Measurements from ENCODE around the gene HNRNPA1L2.
"Not testable (repeated sequence)": the region's sequence is repeated elsewhere in the genome, so short reads cannot be mapped to it uniquely, and the experiment has no call there.

Gene HNRNPA1L2

GRCh38 chr13:52638666-52639328 is 3.4 kb upstream of the HNRNPA1L2 start:
- no peak for DNase-seq
- intact Hi-C loops (cut with DNase I): no loop called here

GRCh38 chr13:52644108-52644507 is 1.9 kb downstream of the HNRNPA1L2 start:
- no peak for DNase-seq
- intact Hi-C loops (cut with DNase I): no loop called here

GRCh38 chr13:52646967-52647366 is 4.7 kb downstream of the HNRNPA1L2 start:
- no peak for DNase-seq
- intact Hi-C loops (cut with DNase I): no loop called here

GRCh38 chr13:52650731-52651130 is 8.5 kb downstream of the HNRNPA1L2 start:
- intact Hi-C loops (cut with DNase I): loop anchor here (5.0 kb wide), 1 partner anchor 198 kb away; the partner anchor contains the start of gene VPS36
- no peak for DNase-seq

- intact Hi-C loops (cut with DNase I): loop anchor here (1.0 to 5.0 kb wide), 2 partner anchors 35 to 200 kb away; partner anchors contain the start of gene VPS36
Measured at GRCh38 chr13:52651897-52652195, 9.6 kb downstream of the HNRNPA1L2 start.

GRCh38 chr13:52652196-52652979 is 10.2 kb downstream of the HNRNPA1L2 start, which contains the start of gene SUGT1:
TSS of gene SUGT1 (plus strand) at chr13:52652836. CDS start at chr13:52652921, 85 bp downstream.
- intact Hi-C loops (cut with DNase I): loop anchor here (1.0 to 5.0 kb wide), 2 partner anchors 35 to 200 kb away; partner anchors contain the start of gene VPS36
- DNase-seq: peak; percentile 94 to 99 (median 96)

More at GRCh38 chr13:52651897-52652195, 9.6 kb downstream of the HNRNPA1L2 start:
- DNase-seq: no peak

- DNase-seq: peak in 1 of 10 donors; percentile 14
- intact Hi-C loops (cut with DNase I): loop anchor here (1.0 to 5.0 kb wide), 2 partner anchors 36 to 201 kb away; partner anchors contain the start of gene VPS36
Measured at GRCh38 chr13:52652980-52653303, 10.7 kb downstream of the HNRNPA1L2 start.

- intact Hi-C loops (cut with DNase I): no loop called here
Measured at GRCh38 chr13:52659340-52659739, 17.1 kb downstream of the HNRNPA1L2 start.

GRCh38 chr13:52664272-52664671 is 22.0 kb downstream of the HNRNPA1L2 start:
- intact Hi-C loops (cut with DNase I): loop anchor here (10.0 kb wide), 1 partner anchor 71 kb away; the partner anchor contains the start of gene CNMD
- no peak for DNase-seq

More at GRCh38 chr13:52659340-52659739, 17.1 kb downstream of the HNRNPA1L2 start:
- no peak for DNase-seq

GRCh38 chr13:52665325-52665724 is 23.1 kb downstream of the HNRNPA1L2 start:
- no peak for DNase-seq
- intact Hi-C loops (cut with DNase I): loop anchor here (5.0 to 10.0 kb wide), 2 partner anchors 69 to 142 kb away; partner anchors contain the start of gene CNMD

- intact Hi-C loops (cut with DNase I): loop anchor here (5.0 to 10.0 kb wide), 2 partner anchors 65 to 138 kb away; partner anchors contain the start of gene CNMD
- DNase-seq: no peak
Measured at GRCh38 chr13:52669677-52670076, 27.4 kb downstream of the HNRNPA1L2 start.

GRCh38 chr13:52670726-52671125 is 28.5 kb downstream of the HNRNPA1L2 start:
- DNase-seq: no peak
- intact Hi-C loops (cut with DNase I): no loop called here

- no peak for DNase-seq
- intact Hi-C loops (cut with DNase I): no loop called here
Measured at GRCh38 chr13:52673465-52673864, 31.2 kb downstream of the HNRNPA1L2 start.

GRCh38 chr13:52677823-52678222 is 35.6 kb downstream of the HNRNPA1L2 start:
- no peak for DNase-seq
- intact Hi-C loops (cut with DNase I): no loop called here

GRCh38 chr13:52685806-52686205 is 43.6 kb downstream of the HNRNPA1L2 start:
- DNase-seq; intact Hi-C loops (cut with DNase I): not testable (repeated sequence)

- intact Hi-C loops (cut with DNase I): no loop called here
- DNase-seq: no peak
Measured at GRCh38 chr13:52686376-52686775, 44.1 kb downstream of the HNRNPA1L2 start.

Measured in posterior cingulate gyrus (tissue), 11 donors.